ENCODE data around the gene ORC6. TPM values are rescaled to one million over a fixed set of nuclear protein-coding genes. Genes with fewer than 3 reads are reported as not detected.

The ORC6 gene
- total RNA-seq, 1 donor from 2014 or later, result 122 TPM

DNA sequence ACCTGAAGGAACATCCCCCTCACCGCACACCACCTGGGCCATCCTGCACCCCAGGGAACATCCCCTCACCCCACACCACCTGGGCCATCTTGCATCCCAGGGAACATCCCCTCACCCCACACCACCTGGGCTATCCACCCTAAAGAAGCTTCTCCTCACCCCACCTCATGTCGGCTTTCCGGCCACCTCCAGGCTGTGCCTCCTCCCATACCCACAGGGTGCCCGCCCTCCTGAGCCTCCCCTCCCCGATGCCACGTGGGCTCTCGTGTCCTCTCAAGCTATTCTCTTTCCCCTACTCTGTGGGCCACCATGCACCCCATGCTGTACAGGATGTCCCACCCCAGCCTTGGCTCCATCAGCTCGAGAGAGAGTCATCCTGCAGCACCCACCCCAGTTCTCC is 40.7 kb downstream of the ORC6 start:
- H3K9ac ChIP-seq, result no peak overlapping the region
- Mint-ChIP-seq H3K9me3 (peaks cover 7% of the 10 kb centered on the region), H3K4me3 (no peak overlapping the region), H3K36me3 (no peaks in the 10 kb centered on the region), H3K27ac (no peak overlapping the region), H3K4me1 (no peaks in the 10 kb centered on the region), H3K27me3 (ENCODE audit: insufficient read depth, low read depth) (peaks cover 3% of the 10 kb centered on the region)
- no peak overlapping the region for H3K4me3 ChIP-seq
- H3K79me2 ChIP-seq (ENCODE audit: low read depth), result no peaks in the 10 kb centered on the region
- no peak overlapping the region for H3K27ac ChIP-seq
- no peaks in the 10 kb centered on the region for H3F3A ChIP-seq (ENCODE audit: low read depth)
- H3K4me2 ChIP-seq, result no peak overlapping the region
- H3K4me1 ChIP-seq, result no peaks in the 10 kb centered on the region
- no peaks in the 10 kb centered on the region for H4K20me1 ChIP-seq (ENCODE audit: low read depth)
- no peak for DNase-seq (ENCODE audit: low spot score)
- H3K36me3 ChIP-seq, result no peaks in the 10 kb centered on the region
- H3K27me3 ChIP-seq, result no peaks in the 10 kb centered on the region
- no peak for TF ChIP-seq EZH2phosphoT487 (IDR thresholded peaks at IDR 0.05)
- no peak for TF ChIP-seq EZH2 (IDR thresholded peaks at IDR 0.05)
- no peak for TF ChIP-seq CTCF (IDR thresholded peaks at IDR 0.05)
- no peak overlapping the region for H2AFZ ChIP-seq (replicated peaks)
- no peaks in the 10 kb centered on the region for H3K9me3 ChIP-seq (ENCODE audit: low read depth)

DNA sequence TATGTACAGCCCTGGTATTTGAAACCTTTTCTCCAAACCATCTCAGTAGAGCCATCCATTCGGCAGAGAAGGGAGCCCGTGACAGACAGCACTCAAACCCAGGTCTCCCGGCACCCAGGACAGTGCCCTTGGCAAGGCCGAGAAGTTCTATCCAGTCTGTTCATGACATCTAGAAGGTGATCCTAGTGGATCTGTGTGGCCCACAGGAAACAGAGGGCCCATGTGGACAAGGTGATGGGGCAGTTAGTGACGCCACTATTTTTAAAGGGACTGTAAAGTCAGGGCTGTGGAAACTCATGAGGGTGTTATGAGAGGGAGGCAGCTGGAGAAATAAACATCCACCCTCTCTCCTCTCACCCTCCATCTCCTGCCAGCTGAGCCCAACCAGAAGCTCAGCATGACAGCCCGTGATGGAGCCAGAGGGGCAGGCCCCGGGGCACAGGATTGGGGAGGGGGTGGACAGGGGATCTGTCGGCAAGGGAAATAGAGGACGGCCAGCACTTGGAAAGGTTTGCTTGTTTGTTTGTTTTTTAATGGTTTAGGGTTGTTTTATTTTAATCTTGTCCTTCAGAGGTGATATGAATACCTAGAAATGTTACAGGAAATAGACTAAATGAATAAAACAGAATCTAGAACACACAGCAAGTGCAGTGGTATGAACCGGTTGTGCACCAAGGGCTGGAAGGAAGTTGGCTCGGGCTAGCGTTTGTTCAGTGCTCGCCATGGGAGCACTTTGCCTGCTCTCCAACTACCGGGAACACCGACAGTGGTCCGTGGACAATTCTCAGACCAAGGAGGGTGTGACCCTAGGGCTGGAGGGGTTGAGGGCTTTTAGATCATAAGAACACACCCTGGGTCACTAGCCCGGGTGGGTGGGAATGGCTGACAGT is 41.6 kb downstream of the ORC6 start:
- no peaks in the 10 kb centered on the region for H3K36me3 Mint-ChIP-seq
- no peak overlapping the region for H3K27ac ChIP-seq
- H3K9ac ChIP-seq, result no peak overlapping the region
- no peaks in the 10 kb centered on the region for H3K27me3 ChIP-seq
- H3K9me3 ChIP-seq (ENCODE audit: low read depth), result no peaks in the 10 kb centered on the region
- H3K4me3 Mint-ChIP-seq, result peak overlapping the region; percentile 42
- H3K79me2 ChIP-seq (ENCODE audit: low read depth), result no peaks in the 10 kb centered on the region
- peaks cover 3% of the 10 kb centered on the region for H3K27me3 Mint-ChIP-seq (ENCODE audit: insufficient read depth, low read depth)
- no peaks in the 10 kb centered on the region for H4K20me1 ChIP-seq (ENCODE audit: low read depth)
- H3K9me3 Mint-ChIP-seq, result peaks cover under 1% of the 10 kb centered on the region
- no peak overlapping the region for H2AFZ ChIP-seq (replicated peaks)
- no peak overlapping the region for H3K4me3 ChIP-seq
- no peak overlapping the region for H3K4me2 ChIP-seq
- TF ChIP-seq CTCF (IDR thresholded peaks at IDR 0.05) (no peak), EZH2phosphoT487 (IDR thresholded peaks at IDR 0.05) (no peak), EZH2 (IDR thresholded peaks at IDR 0.05) (no peak)
- no peaks in the 10 kb centered on the region for H3K4me1 ChIP-seq
- DNase-seq (ENCODE audit: low spot score), result no peak
- H3K36me3 ChIP-seq, result no peaks in the 10 kb centered on the region
- no peak overlapping the region for H3K27ac Mint-ChIP-seq
- no peaks in the 10 kb centered on the region for H3K4me1 Mint-ChIP-seq
- H3F3A ChIP-seq (ENCODE audit: low read depth), result no peaks in the 10 kb centered on the region

- Histone ChIP-seq H2AFZ (replicated peaks) (no peak overlapping the region), H3K27me3 (no peaks in the 10 kb centered on the region), H3K4me2 (no peak overlapping the region), H3K4me3 (no peak overlapping the region), H3K79me2 (ENCODE audit: low read depth) (no peaks in the 10 kb centered on the region), H3K9ac (no peak overlapping the region), H3K36me3 (no peaks in the 10 kb centered on the region), H3K4me1 (no peaks in the 10 kb centered on the region), H3K27ac (no peak overlapping the region), H3F3A (ENCODE audit: low read depth) (no peaks in the 10 kb centered on the region), H4K20me1 (ENCODE audit: low read depth) (no peaks in the 10 kb centered on the region), H3K9me3 (ENCODE audit: low read depth) (no peaks in the 10 kb centered on the region)
- Mint-ChIP-seq H3K9me3 (no peaks in the 10 kb centered on the region), H3K27ac (no peak overlapping the region), H3K4me3 (no peak overlapping the region), H3K4me1 (no peaks in the 10 kb centered on the region), H3K27me3 (ENCODE audit: insufficient read depth, low read depth) (peaks cover 5% of the 10 kb centered on the region), H3K36me3 (no peaks in the 10 kb centered on the region)
- DNase-seq (ENCODE audit: low spot score), result no peak
- TF ChIP-seq EZH2phosphoT487 (IDR thresholded peaks at IDR 0.05), result no peak
- no peak for TF ChIP-seq CTCF (IDR thresholded peaks at IDR 0.05)
- TF ChIP-seq EZH2 (IDR thresholded peaks at IDR 0.05), result no peak
These were observed 42.5 kb downstream of the ORC6 start for GRCh38 chr16:46731691-46732555.

Measured in neural progenitor cell (in vitro differentiated cells).